Mucosa of rectum (tissue), 2 donors: ENCODE data around the gene COPRS.
"Not testable (repeated sequence)": the region's sequence is repeated elsewhere in the genome, so short reads cannot be mapped to it uniquely, and the experiment has no call there.

Experiments used
- H3K27ac ChIP-seq, 2 donors: one replicate each; pipeline ENCODE4 v1.7.0; 2013; ENCODE audit warnings: inconsistent platforms in 2 of 2, low read depth in 2 of 2, low read length in 2 of 2
- H3K27me3 ChIP-seq, 2 donors: one replicate each; pipeline ENCODE4 v1.7.0; 2013; ENCODE audit warnings: low read length in 2 of 2; ENCODE audit not compliant: control insufficient read depth in 2 of 2, insufficient read depth in 2 of 2
- H3K36me3 ChIP-seq, 2 donors: one replicate each; pipeline ENCODE4 v1.7.0; 2013; ENCODE audit warnings: low read length in 2 of 2; ENCODE audit not compliant: control insufficient read depth in 2 of 2, insufficient read depth in 2 of 2
- H3K4me1 ChIP-seq, 2 donors: one replicate each; pipeline ENCODE4 v1.7.0; 2013; ENCODE audit warnings: low read length in 2 of 2, mild to moderate bottlenecking in 1 of 2; ENCODE audit not compliant: control insufficient read depth in 2 of 2, insufficient read depth in 2 of 2
- H3K4me3 ChIP-seq, 2 donors: one replicate each; pipeline ENCODE4 v1.7.0; 2013; ENCODE audit warnings: low read length in 2 of 2
- H3K9ac ChIP-seq, 2 donors: one replicate each; pipeline ENCODE4 v1.7.0; 2013; ENCODE audit warnings: low read length in 2 of 2, low read depth in 1 of 2, mild to moderate bottlenecking in 1 of 2
- H3K9me3 ChIP-seq, 2 donors: one replicate each; pipeline ENCODE4 v1.7.0; 2013; ENCODE audit warnings: low read length in 2 of 2; ENCODE audit not compliant: control insufficient read depth in 2 of 2
- donor health status: healthy.
- donor health status: Normal muscosa, but diverticular disease.

Gene COPRS

GRCh38 chr17:31815212-31815730 lies 43.8 kb downstream of the COPRS start:
- H3K4me1 ChIP-seq, result no peaks in the 10 kb centered on the region
- no peaks in the 10 kb centered on the region for H3K36me3 ChIP-seq
- H3K4me3 ChIP-seq, result no peak overlapping the region
- no peak overlapping the region for H3K9ac ChIP-seq
- no peaks in the 10 kb centered on the region for H3K9me3 ChIP-seq
- H3K27me3 ChIP-seq, result no peaks in the 10 kb centered on the region
- no peak overlapping the region for H3K27ac ChIP-seq

GRCh38 chr17:31811101-31811500 lies 47.9 kb downstream of the COPRS start:
- no peak overlapping the region for H3K27ac ChIP-seq
- no peaks in the 10 kb centered on the region for H3K27me3 ChIP-seq
- H3K4me1 ChIP-seq, result no peaks in the 10 kb centered on the region
- H3K9ac ChIP-seq, result no peak overlapping the region
- no peaks in the 10 kb centered on the region for H3K36me3 ChIP-seq
- no peak overlapping the region for H3K4me3 ChIP-seq
- no peaks in the 10 kb centered on the region for H3K9me3 ChIP-seq

GRCh38 chr17:31809876-31810275 lies 49.2 kb downstream of the COPRS start:
- not testable (repeated sequence) for H3K9me3 ChIP-seq, H3K4me1 ChIP-seq, H3K27ac ChIP-seq, H3K4me3 ChIP-seq, H3K27me3 ChIP-seq, H3K9ac ChIP-seq, H3K36me3 ChIP-seq

- Histone ChIP-seq H3K4me3 (no peak overlapping the region), H3K4me1 (peaks cover 3 to 8% of the 10 kb centered on the region in 2 donors), H3K27me3 (no peaks in the 10 kb centered on the region), H3K9me3 (no peaks in the 10 kb centered on the region), H3K9ac (no peak overlapping the region), H3K27ac (no peak overlapping the region), H3K36me3 (no peaks in the 10 kb centered on the region)
These were observed 50.5 kb downstream of the COPRS start for GRCh38 chr17:31808521-31809050.

GRCh38 chr17:31807846-31808245 lies 51.2 kb downstream of the COPRS start:
- no peaks in the 10 kb centered on the region for H3K9me3 ChIP-seq
- no peaks in the 10 kb centered on the region for H3K36me3 ChIP-seq
- no peak overlapping the region for H3K4me3 ChIP-seq
- H3K9ac ChIP-seq, result no peak overlapping the region
- no peak overlapping the region for H3K27ac ChIP-seq
- no peaks in the 10 kb centered on the region for H3K27me3 ChIP-seq
- peaks cover 3 to 12% of the 10 kb centered on the region in 2 donors for H3K4me1 ChIP-seq

- Histone ChIP-seq H3K4me3 (no peak overlapping the region), H3K36me3 (no peaks in the 10 kb centered on the region), H3K27me3 (no peaks in the 10 kb centered on the region), H3K9ac (no peak overlapping the region), H3K4me1 (peaks cover 3 to 12% of the 10 kb centered on the region in 2 donors), H3K27ac (no peak overlapping the region), H3K9me3 (no peaks in the 10 kb centered on the region)
These were observed 52.1 kb downstream of the COPRS start for GRCh38 chr17:31806921-31807320.

GRCh38 chr17:31803494-31804213 lies 55.4 kb downstream of the COPRS start:
- H3K4me1 ChIP-seq, result peaks cover 3 to 12% of the 10 kb centered on the region in 2 donors
- no peak overlapping the region for H3K4me3 ChIP-seq
- peak overlapping the region; percentile 67 to 70 for H3K27ac ChIP-seq
- no peaks in the 10 kb centered on the region for H3K9me3 ChIP-seq
- H3K27me3 ChIP-seq, result no peaks in the 10 kb centered on the region
- H3K9ac ChIP-seq, result peak overlapping the region in 1 of 2 donors; percentile 14
- no peaks in the 10 kb centered on the region for H3K36me3 ChIP-seq

- peaks cover 3 to 12% of the 10 kb centered on the region in 2 donors for H3K4me1 ChIP-seq
- no peak overlapping the region for H3K9ac ChIP-seq
- no peak overlapping the region for H3K4me3 ChIP-seq
- H3K27ac ChIP-seq, result no peak overlapping the region
- no peaks in the 10 kb centered on the region for H3K9me3 ChIP-seq
- H3K36me3 ChIP-seq, result no peaks in the 10 kb centered on the region
- H3K27me3 ChIP-seq, result no peaks in the 10 kb centered on the region
These were observed 56.5 kb downstream of the COPRS start for GRCh38 chr17:31802502-31802901.
